ENCODE results near the gene SLC2A4.

DNA sequence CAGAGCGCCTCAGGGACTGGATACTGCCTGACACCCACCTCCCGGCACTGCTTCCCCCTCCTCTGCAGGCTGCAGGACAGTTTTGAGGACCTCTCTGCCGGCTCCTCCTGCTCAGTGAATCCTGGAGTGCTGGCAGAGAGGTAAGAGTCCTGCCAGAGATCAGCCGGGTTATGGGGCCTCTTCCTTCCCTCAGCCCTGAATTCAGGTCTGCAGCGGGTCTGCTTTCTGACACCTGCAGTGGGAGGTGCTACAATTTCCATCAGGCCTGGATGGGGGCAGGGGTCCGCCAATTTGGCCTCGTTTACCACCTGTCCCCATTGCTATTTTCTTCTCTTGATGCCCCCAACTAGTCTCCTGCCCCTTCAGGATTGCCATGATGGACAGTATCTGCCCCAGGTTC is 50.6 kb downstream of the SLC2A4 start:
- TF ChIP-seq, protein P1, sequence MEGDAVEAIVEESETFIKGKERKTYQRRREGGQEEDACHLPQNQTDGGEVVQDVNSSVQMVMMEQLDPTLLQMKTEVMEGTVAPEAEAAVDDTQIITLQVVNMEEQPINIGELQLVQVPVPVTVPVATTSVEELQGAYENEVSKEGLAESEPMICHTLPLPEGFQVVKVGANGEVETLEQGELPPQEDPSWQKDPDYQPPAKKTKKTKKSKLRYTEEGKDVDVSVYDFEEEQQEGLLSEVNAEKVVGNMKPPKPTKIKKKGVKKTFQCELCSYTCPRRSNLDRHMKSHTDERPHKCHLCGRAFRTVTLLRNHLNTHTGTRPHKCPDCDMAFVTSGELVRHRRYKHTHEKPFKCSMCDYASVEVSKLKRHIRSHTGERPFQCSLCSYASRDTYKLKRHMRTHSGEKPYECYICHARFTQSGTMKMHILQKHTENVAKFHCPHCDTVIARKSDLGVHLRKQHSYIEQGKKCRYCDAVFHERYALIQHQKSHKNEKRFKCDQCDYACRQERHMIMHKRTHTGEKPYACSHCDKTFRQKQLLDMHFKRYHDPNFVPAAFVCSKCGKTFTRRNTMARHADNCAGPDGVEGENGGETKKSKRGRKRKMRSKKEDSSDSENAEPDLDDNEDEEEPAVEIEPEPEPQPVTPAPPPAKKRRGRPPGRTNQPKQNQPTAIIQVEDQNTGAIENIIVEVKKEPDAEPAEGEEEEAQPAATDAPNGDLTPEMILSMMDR (IDR thresholded peaks at IDR 0.05; ENCODE audit: borderline replicate concordance, extremely low read depth, low read length, poor library complexity, severe bottlenecking): no peak
- no peak for TF ChIP-seq EZH2 (IDR thresholded peaks at IDR 0.05; ENCODE audit: borderline replicate concordance, low read depth, low read length, severe bottlenecking)
